ENCODE data around the gene LHX5.

- TF ChIP-seq CTCF (conservative IDR thresholded peaks at IDR 0.05; ENCODE audit: low read depth, low read length) (no peak), EZH2 (IDR thresholded peaks at IDR 0.05; ENCODE audit: borderline replicate concordance, low read depth, low read length, poor library complexity, severe bottlenecking) (no peak)
Observed at GRCh38 chr12:113418213-113418879, 53.3 kb downstream of the LHX5 start.
